Keratinocyte (primary cell): ENCODE measurements around the gene NMUR2. TPM values are rescaled to one million over a fixed set of nuclear protein-coding genes. Genes with fewer than 3 reads are reported as not detected.

Source experiments
- DNase-seq: peaks from one replicate; pipeline ENCODE4 v3.0.0-alpha.2; 2011; ENCODE audit warnings: low read depth, missing footprints, low spot score
- FAIRE-seq: peaks from 2 replicates; lab custom pipeline; 2011; peaks lifted over from hg19 to GRCh38; lab: Jason Lieb, UNC
- H2AFZ ChIP-seq: 2 replicates; pipeline ENCODE4 v1.6.0; 2012; ENCODE audit warnings: low read length, control low read depth, inconsistent platforms; ENCODE audit not compliant: control insufficient read depth
- H3K27ac ChIP-seq: 2 replicates; pipeline ENCODE4 v1.5.1; 2011; ENCODE audit warnings: low read length; ENCODE audit not compliant: control insufficient read depth, insufficient read depth
- H3K27me3 ChIP-seq: 3 replicates; pipeline ENCODE4 v1.6.0; 2011; ENCODE audit warnings: low read length; ENCODE audit not compliant: control insufficient read depth, insufficient read depth; ENCODE audit errors: extremely low read depth
- H3K36me3 ChIP-seq, 2 experiments: 2 replicates in 1 of 2; 3 replicates in 1 of 2; pipeline ENCODE4 v1.5.1; 2011; ENCODE audit warnings: low read length in 2 of 2, mild to moderate bottlenecking in 1 of 2; ENCODE audit not compliant: control insufficient read depth in 2 of 2, insufficient read depth in 2 of 2; ENCODE audit errors: extremely low read depth in 1 of 2
- H3K4me1 ChIP-seq: 3 replicates; pipeline ENCODE4 v1.5.1; 2011; ENCODE audit warnings: low read length; ENCODE audit not compliant: control insufficient read depth, insufficient read depth; ENCODE audit errors: extremely low read depth
- H3K4me2 ChIP-seq: 3 replicates; pipeline ENCODE4 v1.6.0; 2011; ENCODE audit warnings: low read depth, low read length; ENCODE audit not compliant: control insufficient read depth, insufficient read depth; ENCODE audit errors: extremely low read depth
- H3K4me3 ChIP-seq, 3 experiments: fragments of 200-600 bp in 1 of 3; sonication (generic) in 1 of 3; 2 replicates in 2 of 3; 3 replicates in 1 of 3; pipeline ENCODE4 v1.5.1; 2011 to 2016; ENCODE audit warnings: low read length in 3 of 3, mild to moderate bottlenecking in 3 of 3, control low read depth in 2 of 3, inconsistent platforms in 1 of 3, low read depth in 1 of 3, mixed read lengths in 1 of 3, mixed run types in 1 of 3, moderate library complexity in 1 of 3; ENCODE audit not compliant: control insufficient read depth in 2 of 3, insufficient read depth in 2 of 3; ENCODE audit errors: extremely low read depth in 1 of 3
- H3K79me2 ChIP-seq: 2 replicates; pipeline ENCODE4 v1.6.0; 2012; ENCODE audit warnings: low read length; ENCODE audit not compliant: control insufficient read depth, insufficient read depth
- H3K9ac ChIP-seq: 3 replicates; pipeline ENCODE4 v1.6.0; 2011; ENCODE audit warnings: low read length; ENCODE audit not compliant: control insufficient read depth, insufficient read depth; ENCODE audit errors: extremely low read depth
- H3K9me1 ChIP-seq: 3 replicates; pipeline ENCODE4 v1.6.0; 2011; ENCODE audit warnings: low read length; ENCODE audit not compliant: control insufficient read depth, insufficient read depth; ENCODE audit errors: extremely low read depth
- H3K9me3 ChIP-seq: 2 replicates; pipeline ENCODE4 v1.5.1; 2012; ENCODE audit warnings: low read depth, low read length; ENCODE audit not compliant: control insufficient read depth
- H4K20me1 ChIP-seq: 3 replicates; pipeline ENCODE4 v1.6.0; 2011; ENCODE audit warnings: low read length; ENCODE audit not compliant: control insufficient read depth, insufficient read depth; ENCODE audit errors: extremely low read depth
- EZH2 ChIP-seq: IDR thresholded peaks from one replicate; pipeline ENCODE4 v1.6.1; 2012; ENCODE audit warnings: inconsistent platforms, mild to moderate bottlenecking, low read length, moderate library complexity
- dilution Hi-C: fragments of 300-500 bp; cut with MboI; formaldehyde crosslinking; loops from one replicate; pipeline ENCODE4 v1.7.0; 2020; ENCODE audit warnings: low sequenced_read_pairs; ENCODE audit not compliant: extremely low pct_ligation_motif_present
- polyA plus RNA-seq, 5 experiments: library from polyadenylated mRNA; depleted of rRNA in 3 of 5; stranded (reverse) in 3 of 5; stranded (forward) in 1 of 5; unstranded in 1 of 5; fragments of >200 nt; gene quantifications; 1 replicate in 1 of 5; 2 replicates in 3 of 5; 3 replicates in 1 of 5; pipeline versions ENCODE4 v1.2.1 to v1.2.3, GENCODE V29; 2011 to 2012; ENCODE audit warnings: missing spikeins in 2 of 5, low read depth in 1 of 5, low replicate concordance in 1 of 5
- TF ChIP-seq, protein P1 (sequence below), 3 experiments: IDR thresholded peaks in 1 of 3; conservative IDR thresholded peaks in 1 of 3; optimal IDR thresholded peaks in 1 of 3; 2 replicates in 2 of 3; 3 replicates in 1 of 3; pipeline versions ENCODE3 to v1.5.1; 2011; ENCODE audit warnings: low read length in 3 of 3, mild to moderate bottlenecking in 3 of 3, moderate library complexity in 2 of 3, control low read depth in 1 of 3, inconsistent platforms in 1 of 3; ENCODE audit not compliant: insufficient read depth in 2 of 3; ENCODE audit errors: extremely low read depth in 1 of 3

NMUR2 gene
- polyA plus RNA-seq, 1 donor (not counting 4 experiments of a cell fraction or from before 2014, with no cell fraction given): 0.05 TPM

DNA sequence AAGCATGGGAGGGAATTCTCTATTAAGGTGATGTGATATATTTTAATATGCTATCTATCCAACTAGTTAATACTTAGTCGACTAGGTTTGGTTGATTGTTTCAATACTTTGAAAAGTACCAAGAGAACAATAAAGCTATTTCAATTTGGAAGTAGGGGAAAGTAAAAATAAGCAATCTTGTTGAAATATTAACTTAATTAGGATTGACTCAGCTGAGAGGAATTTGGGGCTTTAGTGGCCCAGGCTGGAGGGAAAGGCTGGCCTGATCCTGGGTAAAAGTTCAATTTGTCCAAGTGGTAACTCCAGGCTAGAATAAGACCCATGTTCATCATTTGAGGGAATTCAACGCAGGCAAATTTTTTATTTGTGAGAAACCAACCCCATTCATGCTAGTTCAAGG, 48.6 kb downstream of the NMUR2 start:
- no peaks in the 10 kb centered on the region for H3K36me3 ChIP-seq
- no peaks in the 10 kb centered on the region for H3K79me2 ChIP-seq
- no peak overlapping the region for H3K4me2 ChIP-seq
- FAIRE-seq (no peak), DNase-seq (no peak)
- no peaks in the 10 kb centered on the region for H3K9me1 ChIP-seq
- H3K4me3 ChIP-seq: no peak overlapping the region
- H3K27ac ChIP-seq: no peak overlapping the region
- H2AFZ ChIP-seq: no peak overlapping the region
- no peaks in the 10 kb centered on the region for H4K20me1 ChIP-seq
- H3K9ac ChIP-seq: no peak overlapping the region
- dilution Hi-C loops: no loop called here
- TF ChIP-seq EZH2: no peak
- TF ChIP-seq, protein P1, sequence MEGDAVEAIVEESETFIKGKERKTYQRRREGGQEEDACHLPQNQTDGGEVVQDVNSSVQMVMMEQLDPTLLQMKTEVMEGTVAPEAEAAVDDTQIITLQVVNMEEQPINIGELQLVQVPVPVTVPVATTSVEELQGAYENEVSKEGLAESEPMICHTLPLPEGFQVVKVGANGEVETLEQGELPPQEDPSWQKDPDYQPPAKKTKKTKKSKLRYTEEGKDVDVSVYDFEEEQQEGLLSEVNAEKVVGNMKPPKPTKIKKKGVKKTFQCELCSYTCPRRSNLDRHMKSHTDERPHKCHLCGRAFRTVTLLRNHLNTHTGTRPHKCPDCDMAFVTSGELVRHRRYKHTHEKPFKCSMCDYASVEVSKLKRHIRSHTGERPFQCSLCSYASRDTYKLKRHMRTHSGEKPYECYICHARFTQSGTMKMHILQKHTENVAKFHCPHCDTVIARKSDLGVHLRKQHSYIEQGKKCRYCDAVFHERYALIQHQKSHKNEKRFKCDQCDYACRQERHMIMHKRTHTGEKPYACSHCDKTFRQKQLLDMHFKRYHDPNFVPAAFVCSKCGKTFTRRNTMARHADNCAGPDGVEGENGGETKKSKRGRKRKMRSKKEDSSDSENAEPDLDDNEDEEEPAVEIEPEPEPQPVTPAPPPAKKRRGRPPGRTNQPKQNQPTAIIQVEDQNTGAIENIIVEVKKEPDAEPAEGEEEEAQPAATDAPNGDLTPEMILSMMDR (optimal IDR thresholded peaks at IDR 0.05 in 1 of 3, IDR thresholded peaks at IDR 0.05 in 1 of 3, conservative IDR thresholded peaks at IDR 0.05 in 1 of 3; ENCODE audit: extremely low read depth in 1 of 3, insufficient read depth in 2 of 3, low read length in 3 of 3): no peak
- no peaks in the 10 kb centered on the region for H3K9me3 ChIP-seq
- no peaks in the 10 kb centered on the region for H3K4me1 ChIP-seq
- H3K27me3 ChIP-seq: no peaks in the 10 kb centered on the region

GRCh38 chr5:152355061-152355460, 50.0 kb downstream of the NMUR2 start:
- H3K27ac ChIP-seq: no peak overlapping the region
- no peaks in the 10 kb centered on the region for H3K9me3 ChIP-seq
- H2AFZ ChIP-seq: no peak overlapping the region
- H4K20me1 ChIP-seq: no peaks in the 10 kb centered on the region
- H3K4me2 ChIP-seq: no peak overlapping the region
- no peak overlapping the region for H3K9ac ChIP-seq
- DNase-seq: no peak
- H3K9me1 ChIP-seq: no peaks in the 10 kb centered on the region
- FAIRE-seq: no peak
- dilution Hi-C loops: no loop called here
- H3K36me3 ChIP-seq: no peaks in the 10 kb centered on the region
- TF ChIP-seq EZH2: no peak
- TF ChIP-seq, protein P1 (optimal IDR thresholded peaks at IDR 0.05 in 1 of 3, IDR thresholded peaks at IDR 0.05 in 1 of 3, conservative IDR thresholded peaks at IDR 0.05 in 1 of 3; ENCODE audit: extremely low read depth in 1 of 3, insufficient read depth in 2 of 3, low read length in 3 of 3): no peak
- H3K4me1 ChIP-seq: no peaks in the 10 kb centered on the region
- H3K4me3 ChIP-seq: no peak overlapping the region
- no peaks in the 10 kb centered on the region for H3K27me3 ChIP-seq
- H3K79me2 ChIP-seq: no peaks in the 10 kb centered on the region
